Forelimb muscle (tissue), 1 donor: Measurements from ENCODE around the gene SBF1. TPM values are rescaled to one million over a fixed set of nuclear protein-coding genes. Genes with fewer than 3 reads are reported as not detected.

Experiments
- DNase-seq: peaks from one replicate; pipeline ENCODE4 v3.0.0-alpha.2; 2013; ENCODE audit warnings: low read depth
- polyA plus RNA-seq: library from polyadenylated mRNA; unstranded; fragments of 120-200 nt; gene quantifications from one replicate; pipeline ENCODE4 v1.2.1, GENCODE V29; 2013; ENCODE audit not compliant: insufficient read length

The SBF1 gene
- polyA plus RNA-seq, 1 donor: 39.9 TPM

GRCh38 chr22:50486561-50487289 lies 11.9 kb upstream of the SBF1 start, which contains the start of gene MIOX:
Gene MIOX, plus strand, starts transcription at chr22:50486859. Its CDS starts 39 bp downstream, at chr22:50486898.
- DNase-seq: no peak

DNA sequence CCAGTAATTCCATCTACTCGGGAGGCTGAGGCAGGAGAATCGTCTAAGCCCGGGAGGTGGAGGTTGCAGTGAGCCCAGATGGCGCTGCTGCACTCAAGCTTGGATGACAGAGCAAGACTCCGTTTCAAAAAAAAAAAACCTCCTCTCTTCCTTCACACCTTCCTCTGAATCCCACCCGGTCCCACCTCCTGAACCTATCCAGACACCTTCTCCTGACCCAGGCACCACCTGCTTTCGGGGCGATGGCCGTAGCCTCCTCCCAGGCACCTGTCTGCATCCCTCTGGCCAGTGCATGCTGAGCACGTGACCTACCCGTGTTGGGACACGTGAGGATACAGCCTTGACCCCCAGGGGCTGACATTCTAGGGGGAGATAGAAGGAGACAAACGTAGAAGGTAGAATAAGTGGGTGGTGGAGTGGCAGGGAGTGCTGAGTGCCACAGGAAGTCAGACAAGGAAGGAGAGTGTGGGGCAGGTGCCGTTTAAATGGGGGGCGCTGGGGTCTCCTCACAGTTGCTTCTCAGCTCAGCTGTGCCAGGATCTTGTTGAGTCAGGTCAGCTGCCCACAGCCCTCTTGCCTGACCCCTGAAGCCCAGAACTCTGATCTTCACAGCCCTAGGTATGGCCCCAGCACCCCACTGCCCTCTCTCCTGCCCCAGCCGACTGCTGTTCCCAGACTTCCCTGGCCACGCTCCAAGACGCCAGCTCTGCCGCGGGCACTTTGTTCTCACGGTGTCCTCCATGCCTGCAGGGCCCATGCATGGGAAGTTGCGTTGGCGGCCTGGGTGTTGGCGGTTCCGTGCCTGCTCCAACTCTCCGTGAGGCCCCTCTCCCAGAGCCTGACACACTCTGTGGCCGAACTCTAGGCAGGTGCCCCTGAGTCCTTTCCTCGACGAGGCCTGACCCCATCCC lies 10.6 kb upstream of the SBF1 start:
- no peak for DNase-seq

- DNase-seq: no peak
Measured at GRCh38 chr22:50483977-50484853, 9.4 kb upstream of the SBF1 start.

- DNase-seq: no peak
Measured at GRCh38 chr22:50483556-50483955, 8.7 kb upstream of the SBF1 start.

DNA sequence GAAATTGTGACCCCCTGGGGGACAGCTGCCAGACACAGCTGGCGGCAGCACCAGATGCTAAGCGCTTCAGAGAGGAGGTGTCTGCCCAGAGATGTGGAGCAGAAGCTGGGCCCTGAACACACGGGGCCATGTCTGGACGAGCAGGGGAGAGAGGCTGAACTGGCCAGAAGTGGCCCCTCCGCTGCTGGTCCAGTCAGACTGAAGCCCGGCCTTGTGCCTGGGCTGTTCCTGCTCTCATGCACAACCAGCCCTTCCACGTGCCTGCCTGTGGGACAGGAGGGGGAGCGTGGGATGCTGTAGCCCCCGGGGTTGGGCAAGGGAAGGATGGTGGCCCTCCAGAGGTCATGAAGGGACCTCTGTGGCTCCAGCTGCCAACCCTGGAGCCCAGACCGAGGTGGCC lies 8.3 kb upstream of the SBF1 start:
- no peak for DNase-seq

- no peak for DNase-seq
Measured at GRCh38 chr22:50482107-50483074, 7.6 kb upstream of the SBF1 start.

DNA sequence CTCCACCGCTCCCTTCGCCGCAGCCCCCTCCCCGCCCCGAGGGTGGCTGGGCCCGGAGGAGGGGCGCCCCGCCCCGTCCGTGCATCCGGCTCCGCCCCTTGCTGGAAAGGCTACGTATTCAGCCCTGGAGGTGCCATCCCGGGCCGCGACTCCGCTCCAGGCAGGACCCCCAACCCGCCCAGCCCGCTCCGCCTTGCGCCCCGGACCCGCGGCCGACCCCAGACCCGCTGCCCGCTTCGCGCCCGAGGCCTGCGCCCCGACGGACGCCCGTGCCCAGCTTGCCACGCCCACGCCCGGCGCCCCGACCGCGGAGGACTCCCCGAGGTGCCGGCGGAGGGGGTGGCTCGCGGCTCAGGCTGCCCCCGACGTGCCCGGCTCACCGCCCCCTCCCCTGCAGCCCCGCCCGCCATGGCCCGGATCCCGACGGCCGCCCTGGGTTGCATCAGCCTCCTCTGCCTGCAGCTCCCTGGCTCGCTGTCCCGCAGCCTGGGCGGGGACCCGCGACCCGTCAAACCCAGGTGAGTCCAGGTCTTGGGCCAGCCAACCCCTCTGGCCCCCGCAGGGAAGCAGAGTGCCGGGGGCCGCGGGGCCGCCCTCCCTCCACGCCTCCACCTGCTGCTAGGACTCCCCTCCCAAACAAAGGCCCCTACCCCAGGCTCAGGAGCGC lies 6.7 kb upstream of the SBF1 start, which contains the start of gene ADM2:
TSS of gene ADM2 (plus strand) at position 104 of the 667 bp plus-strand sequence. CDS start at position 409, 305 bp downstream.
- DNase-seq: no peak

GRCh38 chr22:50481045-50481439 lies 6.2 kb upstream of the SBF1 start:
- no peak for DNase-seq

DNA sequence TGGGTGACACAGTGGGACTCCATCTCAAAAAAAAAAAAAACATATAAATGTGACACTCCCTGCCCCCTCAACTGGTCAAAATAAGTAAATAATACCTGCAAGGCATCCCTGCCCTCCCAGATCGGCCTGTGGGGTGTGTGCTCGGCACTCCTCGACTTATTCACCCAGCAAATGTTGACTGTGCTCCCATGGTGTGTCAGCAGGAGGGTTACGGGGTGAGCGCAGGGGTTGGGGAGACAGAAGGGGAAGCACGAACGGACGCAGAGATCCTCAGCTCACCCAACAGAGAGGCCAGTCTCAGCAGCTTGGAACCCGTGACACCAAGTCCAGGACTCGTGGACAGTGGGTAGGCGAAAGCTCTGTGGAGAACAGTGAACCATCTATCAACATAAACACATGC lies 4.9 kb upstream of the SBF1 start:
- no peak for DNase-seq

- DNase-seq: no peak
Measured at GRCh38 chr22:50477923-50478322, 3.1 kb upstream of the SBF1 start.

- DNase-seq: no peak
Measured at GRCh38 chr22:50476868-50477267, 2.0 kb upstream of the SBF1 start.

DNA sequence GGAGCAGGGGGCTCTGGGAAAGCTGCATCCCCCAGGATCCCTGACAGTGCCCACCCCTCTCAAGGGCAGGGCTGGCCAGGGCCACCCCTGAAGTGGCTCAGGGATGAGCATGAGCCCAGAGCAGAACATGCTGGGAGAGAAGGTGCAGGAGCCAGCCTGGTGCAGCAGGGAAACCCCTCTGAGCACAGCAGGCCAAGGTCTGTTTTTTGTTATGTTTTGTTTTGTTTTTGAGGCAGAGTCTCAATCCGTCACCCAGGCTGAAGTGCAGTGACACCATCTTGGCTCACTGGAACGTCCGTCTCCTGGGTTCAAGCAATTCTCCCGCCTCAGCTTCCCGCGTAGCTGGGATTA lies 792 bp upstream of the SBF1 start:
- DNase-seq: no peak

DNA sequence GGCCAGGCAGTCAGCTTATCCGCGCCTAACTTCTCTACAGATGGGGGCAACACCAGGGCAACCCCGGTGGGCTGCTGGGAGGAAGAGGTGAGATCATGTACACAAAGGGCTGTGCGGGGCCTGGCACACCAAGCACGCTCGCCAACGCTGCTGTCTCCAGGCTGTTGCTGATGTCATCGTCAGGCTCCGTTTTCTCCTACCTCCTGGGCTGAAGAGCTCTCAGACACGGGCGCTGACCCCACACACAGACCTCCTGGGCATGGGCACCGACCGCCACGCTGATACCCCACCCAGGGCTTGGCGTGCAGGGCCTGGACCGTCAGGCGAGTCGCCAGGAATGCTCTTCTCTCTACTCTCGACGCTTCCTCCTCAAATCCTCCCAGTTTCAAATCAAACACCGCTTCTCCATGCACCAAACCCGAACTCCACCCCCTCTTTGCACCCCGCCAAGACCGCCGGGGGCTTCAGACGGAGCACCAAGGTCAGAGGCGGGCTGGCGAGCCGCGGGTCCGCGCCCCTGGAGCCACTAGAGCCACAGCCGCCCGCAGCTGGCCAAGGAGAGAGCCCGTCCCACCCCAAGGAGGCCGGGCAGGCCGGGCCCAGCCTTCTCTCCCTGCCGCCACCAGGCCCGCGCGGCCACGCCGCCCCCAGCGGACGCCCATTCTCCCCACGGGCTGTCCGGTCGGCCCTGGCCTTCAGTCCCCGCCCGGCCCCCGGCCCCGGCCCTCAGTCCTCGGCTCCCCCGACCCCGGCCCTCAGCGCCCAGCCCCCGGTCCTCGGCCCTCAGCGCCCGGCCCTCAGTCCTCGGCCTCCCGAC lies 772 bp downstream of the SBF1 start:
- no peak for DNase-seq

DNA sequence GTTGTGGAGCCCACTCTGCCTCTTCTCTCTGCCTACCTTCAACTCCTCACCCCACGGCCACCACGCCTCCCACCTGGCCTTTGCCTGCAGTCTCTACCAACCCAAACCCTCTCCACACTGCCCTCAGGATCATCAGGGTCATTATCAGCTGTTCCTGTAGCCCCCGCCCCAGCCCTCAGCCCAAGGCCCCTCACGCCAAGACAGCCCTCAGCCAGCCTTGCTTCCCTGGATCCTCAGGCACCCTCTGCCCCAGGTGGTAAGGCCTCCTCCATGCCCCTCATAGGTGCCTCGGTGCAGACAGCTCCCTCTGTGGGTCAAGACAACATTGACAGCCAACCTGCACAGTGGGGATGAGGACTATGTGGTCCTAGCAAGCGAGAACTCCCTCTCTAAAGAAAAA lies 1.7 kb downstream of the SBF1 start:
- DNase-seq: no peak

DNA sequence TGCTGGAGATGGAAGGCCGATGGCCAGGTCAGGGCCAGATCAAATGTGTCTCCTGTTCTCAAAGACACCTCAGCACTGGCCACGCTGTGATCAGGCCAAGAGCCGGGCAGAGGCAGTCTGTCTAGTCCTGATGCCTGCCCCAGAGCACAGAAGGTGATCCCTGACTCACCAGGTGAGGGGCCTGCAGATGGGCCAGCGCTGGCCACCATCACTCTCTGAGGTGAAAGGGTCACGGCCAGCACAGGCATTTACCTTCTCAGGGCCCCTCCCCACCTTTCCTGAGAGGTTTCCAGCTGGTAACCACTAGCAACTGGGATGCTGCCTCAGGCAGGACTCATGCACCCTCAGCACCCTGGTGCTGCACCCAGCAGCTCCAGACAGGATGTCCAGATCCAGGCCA lies 2.9 kb downstream of the SBF1 start:
- DNase-seq: no peak

GRCh38 chr22:50471197-50471847 lies 3.5 kb downstream of the SBF1 start:
- DNase-seq: no peak

- no peak for DNase-seq
Measured at GRCh38 chr22:50470491-50470890, 4.3 kb downstream of the SBF1 start.

GRCh38 chr22:50469377-50470305 lies 5.2 kb downstream of the SBF1 start:
- no peak for DNase-seq
